ENCODE measurements around the gene KMT5C.
"Not testable (repeated sequence)": the region's sequence is repeated elsewhere in the genome, so short reads cannot be mapped to it uniquely, and the experiment has no call there.

The KMT5C gene

DNA sequence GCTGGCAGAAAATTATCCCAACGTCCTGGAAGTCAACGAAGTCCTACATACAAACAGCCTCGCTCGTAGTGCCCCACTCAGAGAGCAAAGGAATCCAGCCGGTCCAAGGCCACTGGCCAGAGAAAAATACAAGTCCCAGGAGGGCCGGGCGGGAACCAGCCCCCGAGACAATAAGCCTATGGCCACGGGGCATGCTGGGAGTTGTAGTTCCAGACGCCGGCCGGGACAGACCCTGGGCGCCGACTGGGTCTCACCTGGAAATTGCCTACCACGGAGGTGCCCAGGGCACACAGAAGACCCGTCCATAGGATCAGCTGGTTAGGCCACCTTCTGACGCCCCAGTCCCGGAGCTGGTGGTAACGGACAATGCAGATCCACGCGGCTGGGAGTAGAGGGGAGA, 19.9 kb upstream of the KMT5C start:
- peak; percentile 7 for DNase-seq

DNA sequence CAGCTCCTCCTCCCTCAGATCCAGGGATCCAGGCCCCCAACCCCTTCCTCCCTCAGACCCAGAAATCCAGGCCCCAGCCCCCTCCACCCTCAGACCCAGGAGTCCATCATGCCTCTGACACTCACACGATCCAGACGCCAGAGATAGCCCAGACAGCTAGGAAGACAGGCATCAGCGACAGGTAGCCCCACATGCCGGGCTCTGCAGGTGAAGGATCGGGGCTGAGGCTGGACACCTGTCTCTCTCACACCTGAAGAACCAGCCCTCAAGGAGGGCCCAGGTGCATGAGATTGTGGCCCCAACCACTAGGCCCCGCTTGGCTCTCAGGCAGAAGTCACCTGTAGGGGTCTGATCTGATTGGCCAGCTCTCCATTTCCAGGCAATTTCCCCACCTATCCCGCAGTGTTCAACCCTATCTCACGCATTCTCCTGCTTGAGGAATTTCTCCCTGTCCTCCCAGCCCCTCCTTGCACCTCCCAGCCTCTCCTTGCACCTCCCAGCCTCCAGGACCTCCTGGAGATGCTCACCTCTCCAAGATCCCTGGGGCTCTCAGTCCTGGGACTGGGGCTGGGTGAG, 18.7 kb upstream of the KMT5C start:
- DNase-seq, result no peak

DNA sequence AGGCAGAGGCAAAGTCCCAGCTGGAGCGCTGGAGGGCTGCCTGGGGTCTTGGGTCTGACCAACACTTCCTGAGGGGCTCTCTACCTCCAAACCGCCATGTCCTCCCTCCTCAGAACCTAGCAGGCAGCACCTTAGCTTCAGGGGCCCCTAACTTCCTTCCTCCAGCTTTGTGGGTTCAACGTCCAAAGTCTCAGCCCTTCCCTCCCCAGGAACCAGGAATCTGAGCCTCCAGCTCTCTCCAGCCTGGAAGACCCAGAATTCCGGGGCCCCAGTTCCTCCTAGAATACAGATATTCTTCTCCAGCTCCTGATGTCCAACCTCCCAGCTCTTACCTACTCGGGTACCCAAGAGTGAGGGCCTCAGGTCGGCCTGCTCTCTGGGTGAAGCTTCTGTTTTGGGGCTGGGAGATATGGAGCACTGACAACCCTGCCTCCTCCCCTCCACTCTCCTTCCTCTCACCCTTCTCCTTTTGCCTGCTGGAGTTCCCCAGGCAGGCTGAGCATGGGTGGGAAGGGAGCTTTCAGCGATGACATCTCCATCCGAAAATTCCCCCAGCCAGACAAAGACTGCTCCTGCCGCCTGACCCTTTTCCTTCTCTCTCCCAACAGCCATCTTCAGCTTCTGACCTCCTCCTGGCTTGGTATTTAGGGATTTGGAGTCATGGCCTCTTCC, 18.1 kb upstream of the KMT5C start:
- DNase-seq, result no peak

DNA sequence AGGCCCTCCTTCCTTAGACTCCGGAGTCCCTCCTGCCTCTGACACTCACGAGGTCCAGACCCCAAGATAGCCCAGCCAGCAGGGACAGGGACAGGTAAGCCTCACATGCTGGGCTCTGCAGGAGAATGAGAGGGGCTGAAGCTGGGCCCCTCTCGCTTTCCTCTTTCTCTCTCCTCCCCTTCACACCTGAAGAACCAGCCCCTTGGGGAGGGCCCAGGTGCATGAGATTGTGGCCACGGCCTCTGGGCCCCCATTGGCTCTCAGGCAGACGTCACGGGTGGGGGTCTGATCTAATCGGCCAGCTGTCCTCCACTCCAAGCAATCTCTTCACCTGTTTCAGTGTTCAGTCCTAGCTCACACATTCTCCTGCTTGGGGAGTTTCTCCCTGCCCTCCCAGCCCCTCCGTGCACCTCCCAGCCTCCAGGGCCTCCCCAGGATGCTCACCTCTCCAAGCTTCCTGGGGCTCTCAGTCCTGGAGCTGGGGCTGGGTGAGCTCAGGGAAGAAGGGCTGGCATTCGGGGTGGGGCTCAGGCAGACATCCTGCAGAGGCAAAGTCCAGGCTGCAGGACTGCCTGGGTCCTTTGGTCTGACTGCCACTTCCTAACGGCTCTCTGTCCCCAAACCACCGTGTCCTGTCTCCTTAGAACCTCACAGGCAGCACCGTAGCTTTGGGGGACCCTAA, 17.3 kb upstream of the KMT5C start:
- no peak for DNase-seq

DNA sequence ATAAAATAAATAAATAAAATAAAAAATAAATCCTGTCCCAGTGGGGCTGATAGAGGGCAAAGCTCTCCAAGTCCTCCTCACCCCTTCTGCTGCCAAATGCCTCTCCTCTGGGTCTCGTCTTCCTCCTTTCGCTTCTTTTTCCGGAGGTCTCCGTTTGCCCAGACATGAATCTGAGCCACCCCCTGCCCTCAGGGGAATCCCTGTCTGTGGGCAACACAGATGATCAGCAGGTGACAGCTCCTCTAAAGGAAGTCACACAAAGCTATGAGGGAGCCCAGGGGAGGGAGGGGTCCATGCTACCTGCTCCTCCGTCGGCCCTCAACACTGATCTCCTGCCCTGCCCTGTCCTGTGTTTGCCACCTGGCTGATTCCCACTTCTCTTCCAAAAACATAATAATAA, 15.0 kb upstream of the KMT5C start:
- DNase-seq, result no peak

DNA sequence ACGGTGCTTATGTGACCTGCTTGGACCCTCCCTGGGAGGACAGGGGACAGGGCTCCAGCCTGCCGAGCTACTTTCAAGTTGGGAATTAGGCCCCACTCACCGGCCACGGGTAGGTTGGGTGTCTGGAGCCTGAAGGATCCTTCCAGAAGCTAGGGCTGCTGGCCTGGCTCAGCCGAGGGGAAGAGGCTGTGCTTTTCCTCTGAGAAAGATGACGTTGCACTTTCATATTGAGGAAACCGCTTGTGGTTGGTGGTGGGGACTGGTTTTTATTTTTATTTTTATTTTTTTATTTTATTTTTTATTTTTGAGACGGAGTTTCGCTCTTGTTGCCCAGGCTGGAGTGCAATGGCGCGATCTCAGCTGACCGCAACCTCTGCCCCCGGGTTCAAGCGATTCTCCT, 14.5 kb upstream of the KMT5C start, which contains the start of gene TMEM150B:
Gene TMEM150B (minus strand): TSS at position 170 of the 400 bp plus-strand sequence. CDS start 4,305 bp downstream, outside the sequence.
- no peak for DNase-seq

DNA sequence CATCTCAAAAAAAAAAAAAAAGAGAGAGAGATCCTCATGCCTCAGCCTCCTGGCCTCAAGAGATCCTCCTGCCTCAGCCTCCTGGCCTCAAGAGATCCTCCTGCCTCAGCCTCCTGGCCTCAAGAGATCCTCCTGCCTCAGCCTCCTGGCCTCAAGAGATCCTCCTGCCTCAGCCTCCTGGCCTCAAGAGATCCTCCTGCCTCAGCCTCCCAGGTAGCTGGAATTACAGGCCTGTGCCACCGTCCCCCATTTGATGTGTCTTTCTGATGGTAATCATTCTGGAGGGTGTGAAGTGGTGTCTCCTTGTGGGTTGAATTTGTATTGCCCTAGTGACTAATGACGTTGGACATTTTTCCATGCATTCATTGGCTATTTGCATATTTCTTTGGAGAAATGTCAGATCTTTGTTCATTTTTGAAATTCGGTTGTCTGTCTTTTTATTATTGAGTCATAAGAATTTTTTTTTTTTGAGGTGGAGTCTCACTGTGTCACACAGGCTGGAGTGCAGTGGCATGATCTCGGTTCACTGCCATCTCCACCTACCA, 10.8 kb upstream of the KMT5C start:
- DNase-seq, result not testable (repeated sequence)

DNA sequence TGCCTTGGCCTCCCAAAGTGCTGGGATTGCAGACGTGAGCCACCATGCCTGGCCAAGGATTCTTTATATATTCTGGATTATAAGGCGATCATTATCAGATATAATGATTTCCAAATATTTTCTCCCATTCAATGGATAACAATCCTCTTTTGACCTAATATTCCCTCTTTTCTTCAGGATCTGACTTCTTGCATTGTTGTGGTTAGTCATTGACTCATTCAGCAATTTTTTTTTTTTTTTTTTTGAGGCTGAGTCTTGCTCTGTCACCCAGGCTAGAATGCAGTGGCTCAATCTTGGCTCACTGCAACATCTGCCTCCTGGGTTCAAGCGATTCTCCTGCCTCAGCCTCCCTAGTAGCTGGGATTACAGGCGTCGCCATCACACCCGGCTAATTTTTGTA, 9.9 kb upstream of the KMT5C start:
- DNase-seq, result not testable (repeated sequence)

DNA sequence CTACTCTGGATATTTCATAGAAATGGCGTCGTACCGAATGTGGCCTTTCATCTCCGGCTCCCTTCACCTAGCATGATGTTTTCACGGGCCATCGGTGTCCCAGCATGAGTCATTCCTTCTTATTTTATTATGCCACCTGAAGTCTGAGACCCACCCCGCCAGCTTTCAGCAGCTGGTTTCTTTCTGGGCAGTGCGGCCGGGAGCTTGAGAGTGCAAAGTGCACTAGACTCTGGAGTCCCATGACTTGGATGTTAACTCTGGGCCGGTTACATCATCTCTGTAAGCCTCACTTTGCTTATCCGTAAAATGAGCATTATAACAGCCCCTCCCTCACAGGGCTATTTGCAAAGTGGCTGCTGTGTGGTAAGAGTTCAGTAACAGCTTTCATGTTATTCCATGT, 5.8 kb upstream of the KMT5C start:
- DNase-seq, result no peak

DNA sequence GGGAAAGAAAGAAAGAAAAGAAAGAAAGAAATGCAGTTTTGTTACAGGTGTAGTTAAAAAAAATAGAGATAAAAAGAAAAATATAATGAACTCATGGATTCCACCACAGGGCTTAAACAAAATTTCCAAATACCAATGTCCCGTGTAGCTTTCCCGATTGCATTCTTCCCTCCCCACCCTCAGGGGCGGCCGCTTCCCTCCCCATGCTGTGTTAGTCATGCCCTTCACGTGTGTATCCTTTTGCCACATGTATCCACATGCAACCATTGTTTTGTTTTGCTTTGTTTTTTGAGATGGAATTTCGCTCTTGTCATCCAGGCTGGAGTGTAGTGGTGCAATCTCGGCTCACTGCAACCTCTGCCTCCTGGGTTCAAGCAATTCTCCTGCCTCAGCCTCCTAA, 3.6 kb upstream of the KMT5C start:
- DNase-seq, result no peak

DNA sequence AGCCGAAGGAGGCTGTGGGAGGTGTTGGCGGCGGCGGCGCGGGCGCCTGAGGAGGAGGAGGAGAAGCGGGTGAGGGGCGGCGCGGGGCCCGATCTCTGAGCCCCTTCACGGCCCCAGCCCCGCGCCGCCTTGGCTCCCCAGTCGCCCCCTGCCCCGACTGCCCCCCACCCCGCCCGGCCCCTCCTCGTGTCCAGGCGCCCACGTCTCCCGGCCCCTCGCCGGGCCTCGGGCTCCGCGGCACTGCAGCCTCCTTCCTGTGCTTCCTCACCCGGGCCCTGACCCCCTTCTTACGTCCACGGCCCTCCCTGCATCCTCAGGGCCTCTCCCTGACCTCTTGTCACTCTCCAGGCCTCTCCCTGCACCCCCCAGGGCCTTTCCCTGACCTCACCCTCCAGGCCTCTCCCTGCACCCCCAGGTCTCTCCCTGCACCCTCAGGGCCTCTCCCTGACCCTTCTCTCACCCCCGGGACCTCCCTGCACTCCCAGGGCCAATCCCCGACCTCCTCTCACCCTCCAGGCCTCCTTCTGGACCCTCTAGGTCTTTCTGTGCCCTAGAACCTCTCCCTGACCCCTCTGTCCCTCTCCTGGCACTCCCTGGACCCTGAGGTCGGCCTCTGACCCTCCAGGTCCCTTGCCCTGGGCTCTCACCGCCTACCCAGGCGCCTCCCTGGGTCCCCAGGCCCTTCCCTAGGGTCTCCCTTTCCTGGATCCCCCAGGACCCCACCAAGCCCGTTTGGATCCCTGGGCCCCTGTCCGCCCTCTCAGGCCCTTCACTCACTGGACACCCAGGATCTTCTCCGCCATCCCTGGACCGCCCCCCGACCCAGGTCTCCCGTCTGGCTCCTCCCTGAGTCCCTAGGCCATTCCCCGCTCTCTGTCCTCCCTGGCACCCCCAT, 460 bp downstream of the KMT5C start:
- DNase-seq, result no peak

DNA sequence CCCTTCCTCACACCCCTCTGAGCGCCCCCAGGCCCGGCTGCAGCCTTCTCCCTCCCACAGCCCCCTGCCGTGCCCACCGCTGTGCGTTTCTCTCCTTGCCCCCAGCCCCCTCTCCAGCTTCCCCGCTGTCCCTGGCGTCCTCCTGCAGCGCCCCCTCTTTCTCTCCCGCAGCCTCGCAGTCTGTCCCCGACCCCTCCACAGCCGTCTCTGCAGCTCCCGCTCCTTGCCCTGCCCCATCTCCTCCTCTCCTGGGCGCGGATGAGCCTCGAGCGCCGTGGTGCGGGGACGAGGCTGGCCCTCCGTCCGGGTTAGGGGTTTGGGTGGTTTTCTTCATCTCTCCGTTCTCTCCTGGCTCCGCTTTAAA, 1.1 kb downstream of the KMT5C start:
- peak; percentile 62 for DNase-seq

DNA sequence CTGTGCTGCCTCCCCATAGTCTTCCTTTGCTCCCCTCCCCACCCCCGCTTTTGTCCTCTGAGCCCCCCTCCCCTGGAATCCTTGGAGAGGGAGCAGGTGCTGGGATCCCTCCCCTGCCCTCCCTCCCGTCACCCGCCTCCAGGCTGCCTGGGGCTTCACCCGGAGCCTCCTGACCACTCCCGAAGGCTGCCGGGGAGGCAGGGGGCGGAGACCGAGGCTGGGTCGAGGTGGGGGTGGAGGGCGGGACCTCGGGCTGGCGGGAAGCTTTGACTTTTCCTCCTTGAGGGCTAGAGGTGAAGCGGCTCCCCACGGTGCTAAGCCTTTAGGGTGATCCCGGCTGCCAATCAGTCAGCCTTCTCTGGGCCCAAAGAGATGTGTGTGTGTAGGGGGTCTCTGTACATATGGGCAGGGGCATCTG, 1.5 kb downstream of the KMT5C start:
- DNase-seq, result peak; percentile 86

DNA sequence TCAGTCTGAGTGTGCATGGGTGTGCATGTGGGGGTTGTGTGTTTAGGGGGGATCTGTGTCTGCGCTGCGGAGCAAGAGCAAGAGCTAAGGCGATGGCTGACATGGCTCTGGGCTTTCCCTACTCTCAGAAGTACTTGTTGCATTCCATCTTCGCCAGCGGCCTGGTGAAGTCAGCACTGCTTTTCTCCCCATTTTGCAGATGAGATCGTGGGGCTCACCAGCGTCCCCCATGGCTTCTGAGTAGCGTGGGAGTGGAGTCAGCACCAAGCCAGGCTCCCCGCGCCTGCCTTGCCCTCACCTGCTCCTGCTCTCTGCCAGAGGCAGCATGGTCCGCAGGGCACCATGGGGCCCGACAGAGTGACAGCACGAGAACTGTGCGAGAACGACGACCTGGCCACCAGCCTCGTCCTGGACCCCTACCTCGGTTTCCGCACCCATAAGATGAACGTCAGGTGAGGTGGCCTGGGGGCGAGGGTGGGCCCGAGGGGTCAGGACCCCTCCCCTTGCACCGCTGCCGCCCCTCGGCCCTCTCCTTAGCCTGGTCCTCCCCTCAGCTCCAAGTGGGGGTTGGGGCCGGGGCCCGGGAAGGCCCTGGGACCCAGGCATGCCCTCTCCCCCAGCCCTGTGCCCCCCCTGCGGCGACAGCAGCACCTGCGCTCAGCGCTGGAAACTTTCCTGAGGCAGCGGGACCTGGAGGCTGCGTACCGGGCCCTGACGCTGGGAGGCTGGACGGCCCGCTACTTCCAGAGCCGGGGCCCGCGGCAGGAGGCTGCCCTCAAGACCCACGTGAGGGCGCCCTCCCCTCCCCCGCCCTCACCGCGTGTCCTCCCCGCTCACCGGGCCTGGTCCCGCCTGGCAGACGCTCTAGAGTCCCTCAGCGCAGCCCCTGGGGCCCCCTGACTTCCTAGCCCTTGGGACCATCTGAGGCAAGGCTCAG, 2.2 kb downstream of the KMT5C start:
- no peak for DNase-seq

DNA sequence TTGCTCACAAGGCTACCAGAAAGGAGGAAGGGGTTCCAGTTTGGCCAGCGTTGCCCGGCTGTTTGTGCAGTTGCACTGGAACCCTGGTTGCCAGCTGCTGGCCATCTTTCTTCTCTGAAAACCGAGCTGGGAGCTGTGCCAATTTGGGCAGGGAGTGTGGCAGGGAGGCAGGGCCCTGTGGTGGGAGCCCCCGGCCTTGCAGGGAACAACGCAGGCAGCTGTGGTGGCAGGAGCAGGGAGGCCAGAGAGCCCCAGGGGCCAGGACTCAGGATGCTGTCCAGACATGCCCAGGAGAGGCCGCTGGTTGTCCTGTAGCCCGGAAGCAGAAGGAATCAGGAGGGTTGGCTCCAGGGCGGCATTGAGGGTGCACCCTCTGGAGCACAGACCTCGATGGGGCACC, 4.8 kb downstream of the KMT5C start:
- DNase-seq, result peak; percentile 58

DNA sequence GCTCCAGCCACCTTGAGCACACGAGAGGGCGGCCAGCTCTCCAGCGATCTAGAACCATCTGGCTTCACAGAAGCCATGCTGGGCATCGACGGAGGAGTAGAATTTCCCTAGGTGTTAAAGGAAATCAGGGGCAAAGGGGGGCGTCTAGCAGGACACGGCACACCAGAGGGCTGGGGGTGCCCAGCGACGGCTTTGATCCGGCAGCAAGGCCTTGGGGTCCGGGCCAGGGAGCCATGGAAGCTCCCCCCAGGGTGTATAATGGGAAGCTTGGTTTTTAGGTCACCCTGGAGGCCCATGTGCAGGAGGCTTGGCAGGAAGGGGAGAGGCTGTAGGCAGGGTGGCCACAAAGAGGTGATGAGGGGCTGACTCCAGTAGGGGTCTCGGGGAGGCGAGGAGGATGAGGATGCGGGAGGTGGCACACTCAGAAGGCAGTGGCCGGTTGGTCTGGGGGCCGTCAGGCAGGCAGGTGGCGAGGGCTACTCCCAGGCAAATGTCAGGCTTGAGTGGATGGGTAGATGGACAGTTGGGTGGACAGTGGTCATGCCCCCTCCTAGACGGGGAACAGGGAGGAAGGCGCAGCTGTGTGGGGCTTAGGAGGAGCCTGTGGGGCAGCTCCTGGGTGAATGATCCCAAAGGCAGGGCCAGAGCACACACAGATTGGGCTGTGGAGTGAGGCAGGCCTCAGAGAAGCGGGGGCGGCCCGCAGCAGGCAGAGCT, 5.6 kb downstream of the KMT5C start:
- DNase-seq, result no peak

DNA sequence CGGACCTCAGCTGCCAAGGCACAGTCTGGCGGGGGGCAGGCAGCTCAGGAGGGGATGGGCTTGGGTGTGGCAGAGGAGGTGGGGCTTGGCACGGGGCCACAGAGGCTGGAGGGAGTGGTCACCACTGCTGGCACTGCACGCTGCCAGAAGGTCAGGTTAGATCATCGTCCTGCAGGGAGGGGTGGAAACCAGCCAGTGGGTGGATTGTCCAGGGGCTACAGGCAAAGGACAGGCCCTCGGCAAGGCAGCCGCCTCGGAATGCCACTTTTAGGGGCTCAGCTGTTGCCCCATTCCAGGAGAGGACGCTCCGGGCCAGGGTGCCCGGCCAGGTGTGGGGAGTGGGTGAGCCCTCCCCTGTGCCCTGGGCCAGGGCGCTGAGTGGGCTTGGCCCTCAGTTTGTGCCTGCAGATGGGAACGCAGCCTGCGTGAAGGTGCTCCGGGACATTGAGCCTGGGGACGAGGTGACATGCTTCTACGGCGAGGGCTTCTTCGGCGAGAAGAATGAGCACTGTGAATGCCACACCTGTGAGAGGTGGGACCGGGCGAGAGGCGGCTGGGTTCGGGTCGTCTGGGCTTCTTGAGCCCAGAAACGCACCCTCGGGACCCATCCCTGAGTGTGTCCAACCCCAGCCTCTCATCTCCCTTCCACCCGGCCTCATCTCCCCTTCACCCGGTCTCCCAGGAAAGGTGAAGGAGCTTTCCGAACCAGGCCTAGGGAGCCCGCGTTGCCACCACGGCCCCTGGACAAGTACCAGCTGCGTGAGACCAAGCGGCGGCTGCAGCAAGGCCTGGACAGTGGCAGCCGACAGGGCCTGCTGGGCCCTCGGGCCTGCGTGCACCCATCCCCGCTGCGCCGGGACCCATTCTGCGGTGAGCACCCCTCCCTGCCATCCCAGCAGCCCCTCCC, 6.4 kb downstream of the KMT5C start:
- DNase-seq, result no peak

DNA sequence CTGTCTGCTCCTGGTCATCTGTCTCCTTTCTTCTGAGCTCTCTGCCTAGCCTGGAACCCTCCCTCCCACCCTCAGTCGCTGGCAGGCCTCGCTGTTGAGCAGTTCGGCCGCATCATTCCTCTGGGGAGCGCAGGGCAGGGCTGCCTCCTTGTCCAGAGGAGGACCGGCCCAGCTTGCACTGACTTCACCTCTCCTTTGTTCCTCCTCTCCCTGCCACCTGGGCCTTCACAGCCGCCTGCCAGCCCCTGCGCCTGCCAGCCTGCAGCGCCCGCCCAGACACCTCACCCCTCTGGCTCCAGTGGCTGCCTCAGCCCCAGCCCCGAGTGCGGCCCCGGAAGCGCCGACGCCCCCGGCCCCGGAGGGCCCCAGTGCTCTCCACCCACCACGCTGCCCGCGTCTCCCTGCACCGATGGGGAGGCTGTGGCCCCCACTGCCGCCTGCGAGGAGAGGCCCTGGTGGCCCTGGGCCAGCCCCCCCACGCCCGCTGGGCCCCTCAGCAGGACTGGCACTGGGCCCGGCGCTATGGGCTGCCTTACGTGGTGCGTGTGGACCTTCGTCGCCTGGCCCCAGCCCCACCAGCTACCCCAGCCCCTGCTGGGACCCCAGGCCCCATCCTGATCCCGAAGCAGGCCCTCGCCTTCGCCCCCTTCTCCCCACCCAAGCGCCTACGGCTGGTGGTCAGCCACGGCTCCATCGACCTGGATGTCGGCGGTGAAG, 7.2 kb downstream of the KMT5C start:
- no peak for DNase-seq

DNA sequence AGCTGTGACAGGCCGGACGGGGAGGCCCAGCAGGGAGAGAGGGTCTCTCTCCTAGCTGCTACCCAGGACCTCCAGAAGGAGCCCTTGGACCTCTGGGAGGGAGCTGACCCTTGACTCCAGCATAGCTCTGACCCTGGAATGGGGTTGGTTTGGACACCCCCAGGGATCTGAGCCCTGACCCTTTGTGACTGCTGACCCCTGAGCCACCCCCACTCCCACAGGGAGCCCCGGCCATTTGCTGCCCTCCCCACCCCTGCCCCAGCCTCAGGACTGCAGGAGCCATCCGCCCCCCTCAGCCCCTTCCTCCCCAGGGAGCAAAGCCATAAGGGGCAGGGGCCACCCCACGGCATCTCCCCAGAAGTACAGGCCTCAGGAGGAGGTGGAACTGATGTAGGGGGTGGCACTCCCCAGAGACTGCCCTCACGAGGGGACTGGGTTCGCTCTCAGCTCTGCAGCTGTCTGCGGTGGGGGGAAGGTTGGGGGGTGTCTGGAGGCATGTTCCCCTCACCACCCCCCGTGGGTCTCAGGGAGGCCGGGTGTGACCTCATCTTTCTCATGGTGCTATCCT, 7.8 kb downstream of the KMT5C start:
- DNase-seq, result no peak

Data from NCI-H345 (cell line).